Measurements from ENCODE around the gene RGL1.

GRCh38 chr1:183830389-183830788 is 25.5 kb downstream of the RGL1 start:
- TF ChIP-seq CTCF (conservative IDR thresholded peaks at IDR 0.05 in 1 of 2, IDR thresholded peaks at IDR 0.05 in 1 of 2; ENCODE audit: low read depth in 1 of 2, low read length in 2 of 2) (no peak), EZH2 (IDR thresholded peaks at IDR 0.05; ENCODE audit: low read length, missing control alignments) (no peak)
